Stimulated activated CD8-positive, alpha-beta memory T cell treated with anti-CD3 and anti-CD28 coated beads, Interleukin-4, amount 100 ng/mL, for 4 hours (primary cell): Measurements from ENCODE around the gene STMP1.
"Not testable (repeated sequence)": the region's sequence is repeated elsewhere in the genome, so short reads cannot be mapped to it uniquely, and the experiment has no call there.

ENCODE experiments used
- DNase-seq, 2 donors: peaks; one replicate each; pipeline ENCODE4 v3.0.0-alpha.2; 2020; ENCODE audit warnings: low read depth in 2 of 2, low spot score in 1 of 2

Gene STMP1

DNA sequence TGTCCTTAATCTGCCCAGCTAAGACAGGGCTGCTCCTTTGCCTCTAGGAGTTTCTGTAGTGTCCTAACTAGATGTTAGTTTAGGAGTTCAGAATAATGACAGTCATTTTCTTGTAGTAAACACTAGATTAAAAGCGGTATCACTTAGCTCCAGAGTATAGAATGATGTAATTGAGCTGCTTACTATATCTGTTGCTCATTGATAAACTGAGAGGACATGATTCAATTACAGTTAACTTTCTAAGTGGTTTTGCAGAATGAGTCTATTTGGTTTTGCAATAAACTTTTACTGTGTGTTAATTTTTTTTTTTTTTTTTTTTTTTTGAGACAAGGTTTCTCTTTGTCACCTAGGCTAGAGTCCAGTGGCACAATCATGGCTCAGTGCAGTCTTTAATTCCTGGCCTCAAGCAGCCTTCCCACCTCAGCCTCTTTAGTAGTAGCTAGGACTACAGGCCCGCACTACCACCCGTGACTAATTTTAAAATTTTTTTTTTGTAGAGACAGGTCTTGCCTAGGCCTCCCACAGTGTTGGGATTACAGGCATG is 1.8 kb downstream of the STMP1 start:
- DNase-seq: no peak

DNA sequence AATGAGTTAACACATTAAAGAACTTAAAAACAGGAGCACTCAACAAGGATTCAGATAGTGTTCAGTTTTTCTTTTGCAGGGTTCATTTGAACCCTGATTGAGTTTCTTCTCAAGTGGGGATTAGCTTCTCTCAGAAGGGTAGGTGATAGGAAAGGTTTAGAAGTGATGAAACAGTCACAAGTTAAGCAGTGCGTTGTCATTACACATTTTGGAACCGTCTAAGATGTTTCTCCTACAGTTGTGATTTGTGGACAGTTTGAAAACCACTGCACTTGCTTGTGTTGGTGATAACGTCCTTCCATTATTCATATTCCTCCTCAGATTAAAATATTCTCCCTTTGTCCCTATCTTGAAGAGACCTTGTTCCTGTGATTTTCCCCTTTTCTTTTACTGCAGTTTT is 2.7 kb downstream of the STMP1 start:
- DNase-seq: no peak

DNA sequence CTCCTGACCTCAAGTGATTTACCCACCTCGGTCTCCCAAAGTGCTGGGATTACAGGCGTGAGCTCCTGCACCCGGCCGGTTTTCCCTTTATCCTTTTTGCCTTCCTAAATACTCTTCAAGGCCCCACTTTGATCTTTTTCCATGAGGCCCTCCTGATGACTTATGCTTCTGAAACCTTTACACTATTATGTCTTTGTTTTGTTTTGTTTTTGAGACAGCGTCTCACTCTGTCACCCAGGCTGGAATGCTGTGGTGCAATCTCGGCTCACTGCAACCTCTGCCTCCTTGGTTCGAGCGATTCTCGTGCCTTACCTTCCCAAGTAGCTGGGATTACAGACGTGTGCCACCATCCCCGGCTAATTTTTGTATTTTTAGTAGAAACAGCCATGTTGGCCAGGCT is 3.8 kb downstream of the STMP1 start:
- DNase-seq: no peak

DNA sequence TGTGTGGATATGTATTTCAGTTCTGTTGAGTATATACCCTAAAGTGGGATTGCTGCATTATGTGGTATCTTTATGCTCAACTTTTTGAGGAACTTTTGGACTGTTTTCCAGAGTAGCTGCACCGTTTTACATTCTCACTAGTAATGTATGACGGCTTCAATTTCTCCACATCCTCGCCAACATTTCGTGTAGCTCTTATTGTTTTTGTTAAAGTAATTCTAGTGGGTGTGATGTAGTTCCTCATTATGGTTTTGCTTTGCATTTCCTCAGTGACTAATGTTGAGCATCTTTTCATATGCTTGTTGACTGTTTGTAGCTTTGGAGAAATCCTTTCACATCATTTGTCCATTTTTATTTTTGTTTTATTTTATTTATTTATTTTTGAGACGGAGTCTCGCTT is 4.5 kb downstream of the STMP1 start:
- no peak for DNase-seq

DNA sequence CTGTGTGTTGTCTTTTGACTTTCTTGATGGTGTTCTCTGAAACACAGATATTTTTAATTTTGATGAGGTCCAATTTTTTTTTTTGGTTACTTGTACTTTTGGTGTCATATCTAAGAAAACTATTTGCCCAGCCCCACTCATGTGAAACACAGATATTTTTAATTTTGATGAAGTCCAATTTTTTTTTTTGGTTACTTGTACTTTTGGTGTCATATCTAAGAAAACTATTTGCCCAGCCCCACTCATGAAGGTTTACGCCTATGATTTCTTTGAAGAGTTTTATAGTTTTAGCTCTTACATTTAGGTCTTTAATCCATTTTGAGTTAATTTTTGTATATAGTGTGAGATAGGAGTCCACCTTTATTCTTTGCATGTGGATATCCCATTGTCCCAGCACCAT is 5.3 kb downstream of the STMP1 start:
- DNase-seq: not testable (repeated sequence)

DNA sequence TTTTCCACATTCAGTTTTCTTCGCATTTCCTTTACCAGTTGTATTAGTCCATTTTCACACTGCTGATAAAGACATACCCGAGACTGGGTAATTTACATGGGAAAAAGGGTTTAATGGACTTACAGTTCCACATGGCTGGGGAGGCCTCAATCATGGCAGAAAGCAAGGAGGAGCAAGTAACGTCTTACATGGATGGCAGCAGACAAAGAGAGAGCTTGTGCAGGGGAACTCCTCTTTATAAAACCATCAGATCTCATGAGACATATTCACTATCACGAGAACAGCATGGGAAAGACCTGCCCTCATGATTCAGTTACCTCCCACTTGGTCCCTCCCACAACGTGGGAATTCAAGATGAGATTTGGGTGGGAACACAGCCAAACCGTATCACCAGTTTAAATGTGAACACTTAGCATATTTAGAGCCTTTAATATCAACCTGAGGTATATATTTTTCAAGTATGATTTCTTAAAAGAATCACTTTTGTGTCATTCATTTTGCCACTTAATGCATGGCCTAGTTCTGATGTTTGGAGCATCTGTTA is 6.6 kb downstream of the STMP1 start:
- not testable (repeated sequence) for DNase-seq

DNA sequence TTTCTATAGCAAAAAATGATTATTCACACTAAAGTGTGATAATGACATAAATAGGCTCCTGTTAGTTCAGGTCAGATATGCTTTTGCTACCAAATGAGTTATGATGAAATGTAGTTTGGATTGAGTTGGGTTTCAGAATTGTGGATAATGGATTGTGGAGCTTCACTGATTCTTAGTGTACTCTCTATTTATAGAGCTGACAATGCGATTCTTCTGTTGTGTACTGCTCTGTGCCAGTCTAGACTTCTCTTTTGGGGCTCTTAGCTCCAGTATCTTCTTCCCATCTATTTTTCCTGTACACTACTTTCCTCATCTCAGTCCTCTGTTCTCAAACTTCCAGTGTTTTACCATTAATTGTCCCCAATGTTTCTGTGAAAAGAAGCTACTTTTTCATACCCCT is 7.5 kb downstream of the STMP1 start:
- DNase-seq: no peak

DNA sequence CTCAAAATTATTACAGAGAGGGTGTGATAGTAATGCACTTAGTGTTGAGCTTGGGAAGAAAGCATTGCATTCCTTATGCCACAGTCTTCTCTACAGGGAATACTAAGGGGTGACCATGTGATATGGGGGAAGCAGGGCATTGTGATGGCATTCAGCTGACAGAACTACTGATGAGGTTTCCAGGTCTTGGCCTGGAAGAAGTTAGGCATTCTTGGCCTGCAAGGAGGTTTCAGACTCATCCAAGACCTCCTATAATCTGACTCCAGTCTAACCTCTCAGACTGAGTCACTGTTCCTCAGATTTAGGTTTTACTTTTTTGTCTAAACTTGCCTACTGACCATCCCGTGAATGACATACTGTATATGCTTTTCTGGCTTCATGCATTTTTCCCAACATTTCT is 7.9 kb downstream of the STMP1 start:
- no peak for DNase-seq

DNA sequence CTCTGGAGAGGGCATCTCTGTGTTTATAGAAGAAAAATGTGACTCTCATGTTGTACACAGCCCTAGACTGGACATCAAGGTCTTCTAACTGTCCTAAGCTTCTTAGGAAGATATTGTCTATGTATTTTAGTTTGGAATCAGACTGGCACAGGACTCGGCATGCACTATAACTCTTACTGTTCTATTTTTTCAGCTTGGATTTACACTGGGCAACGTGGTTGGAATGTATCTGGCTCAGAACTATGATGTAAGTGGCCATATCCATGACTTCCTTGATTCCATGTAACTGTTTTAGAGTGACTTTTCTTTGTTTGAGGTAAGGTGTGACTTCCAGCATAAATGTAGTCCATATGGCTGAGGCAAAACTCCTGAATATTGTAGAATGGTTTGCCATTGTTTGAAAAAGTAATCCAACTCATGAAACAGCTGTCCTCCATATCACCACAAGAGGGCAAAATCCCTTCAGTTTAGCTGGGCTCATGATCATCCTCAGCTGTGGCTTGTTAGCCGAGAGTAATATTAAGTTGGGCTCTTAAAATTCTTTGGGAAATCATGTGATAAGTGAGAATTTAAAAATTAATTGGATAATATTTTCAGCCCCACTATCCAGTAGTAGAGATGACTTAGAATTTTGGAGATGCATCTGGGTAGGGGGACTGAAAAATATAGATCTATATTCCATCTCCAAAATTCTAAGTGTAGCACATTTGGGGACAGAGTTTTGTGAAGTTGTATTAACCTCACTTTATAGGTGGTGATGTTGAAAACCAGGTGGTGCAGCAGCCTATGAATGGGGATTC is 10.4 kb downstream of the STMP1 start:
- no peak for DNase-seq

DNA sequence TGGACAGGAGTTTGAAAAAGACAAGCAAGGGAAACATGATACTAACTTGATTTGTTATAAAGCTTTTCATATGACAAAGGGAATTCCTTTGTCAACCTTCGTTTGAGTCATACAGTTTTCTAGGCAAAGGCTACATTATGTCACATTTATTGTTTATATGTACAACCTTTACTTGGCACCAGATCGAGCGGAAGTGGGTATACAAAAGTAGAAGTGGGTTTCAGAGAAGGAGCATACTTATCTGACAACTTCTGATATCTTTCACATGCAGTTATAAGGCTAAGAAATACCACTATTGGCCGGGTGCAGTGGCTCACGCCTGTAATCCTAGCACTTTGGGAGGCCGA is 11.0 kb downstream of the STMP1 start:
- DNase-seq: no peak

DNA sequence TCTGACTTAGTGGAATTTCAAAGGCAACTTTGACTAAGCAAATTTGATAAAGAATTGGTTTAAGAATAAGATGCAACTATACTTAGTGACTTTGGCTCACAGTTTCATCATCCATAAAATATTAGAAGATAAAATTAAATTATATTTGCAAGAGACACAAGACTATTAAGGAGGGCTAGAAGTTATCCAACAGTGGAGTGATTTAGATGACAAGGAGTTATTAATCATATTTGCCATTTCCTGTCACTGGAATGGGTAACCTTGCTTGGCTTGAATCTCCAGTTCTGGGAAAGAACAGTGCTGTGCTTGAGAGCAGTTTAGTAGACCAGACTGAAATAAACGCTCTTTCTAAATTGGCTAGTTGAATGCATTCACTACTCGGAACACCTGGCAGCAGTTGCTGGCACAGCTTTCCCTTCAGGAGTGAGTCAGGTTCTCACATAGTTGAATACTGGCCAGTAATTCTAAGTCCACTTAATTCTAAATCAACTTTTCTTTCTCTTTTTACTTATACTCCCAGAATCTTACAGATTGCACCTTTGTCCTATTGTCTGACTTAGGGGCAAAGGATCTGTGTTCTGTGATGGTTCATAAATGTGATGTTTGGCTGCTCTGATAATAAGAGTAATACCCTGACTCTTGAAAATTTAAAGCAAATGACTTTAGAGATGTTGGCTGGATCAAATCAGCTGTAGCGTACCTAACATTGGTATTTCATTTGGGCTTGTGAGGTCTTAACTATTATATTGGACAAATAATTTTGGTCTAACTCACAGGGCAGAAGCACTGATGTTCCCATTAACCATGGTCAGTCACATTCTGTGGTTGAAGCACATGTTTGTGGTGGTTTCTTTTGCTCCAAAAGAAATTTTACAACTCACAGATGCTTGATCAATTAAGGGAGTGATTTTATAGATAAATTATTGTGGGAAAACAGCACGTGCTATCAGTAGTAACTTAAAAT is 16.6 kb downstream of the STMP1 start:
- DNase-seq: no peak

DNA sequence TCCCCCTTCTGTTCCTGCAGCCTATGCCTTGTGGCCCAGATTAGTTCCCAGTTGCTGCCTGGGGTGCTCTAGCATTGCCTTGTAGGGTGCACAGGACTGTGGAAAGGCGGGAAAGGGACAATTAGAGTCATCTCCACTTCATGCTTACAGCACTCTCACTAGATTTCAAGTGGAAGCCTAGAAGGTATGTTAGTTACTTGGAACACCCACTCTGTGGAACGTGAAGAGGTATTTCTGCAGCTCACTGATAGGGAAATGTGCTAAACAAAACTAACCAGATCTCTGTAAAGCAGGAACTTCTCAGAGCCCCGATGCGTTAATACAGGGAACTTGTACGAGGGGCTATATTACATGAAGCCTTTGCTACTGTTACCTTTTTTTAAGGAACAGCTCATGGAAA is 19.4 kb downstream of the STMP1 start:
- DNase-seq: no peak

DNA sequence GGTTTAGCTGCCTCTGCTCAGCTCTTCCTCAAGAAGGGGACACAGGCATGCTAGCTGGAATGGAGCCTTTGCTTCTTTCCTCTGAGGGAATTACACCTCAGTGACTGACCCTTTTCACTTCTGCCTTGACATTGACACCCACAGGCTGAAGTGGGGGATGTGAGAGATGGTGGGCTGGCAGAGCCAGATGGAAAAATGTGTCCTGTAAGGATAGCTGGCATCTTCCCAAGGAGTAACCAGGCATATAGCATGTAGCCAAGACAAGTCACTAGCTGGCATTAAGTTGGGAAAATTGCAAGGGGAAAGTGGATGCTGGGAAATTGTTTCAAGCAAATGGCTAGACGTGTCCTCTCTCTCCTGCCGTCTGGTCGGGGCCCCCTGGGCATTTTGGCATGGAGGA is 19.9 kb downstream of the STMP1 start:
- DNase-seq: no peak

DNA sequence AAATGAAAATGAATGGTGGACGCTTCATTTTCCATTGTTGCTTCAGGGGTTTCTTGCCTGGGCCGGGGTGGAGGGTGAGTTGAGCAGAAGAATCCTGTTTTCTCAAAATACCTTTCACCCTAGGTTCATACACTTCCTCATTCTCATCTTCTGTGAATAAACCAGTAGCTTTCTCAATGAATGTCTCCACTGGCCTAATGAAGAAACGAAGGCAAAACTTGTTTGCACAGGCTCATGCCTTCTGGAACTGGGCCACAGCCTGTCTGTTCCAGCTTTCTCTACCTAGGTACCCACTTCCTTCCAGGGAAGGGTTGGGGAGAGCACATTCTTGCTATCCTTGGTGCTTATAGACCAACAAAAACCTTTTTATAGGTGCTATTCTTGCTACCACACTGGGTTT is 21.3 kb downstream of the STMP1 start:
- DNase-seq: no peak

DNA sequence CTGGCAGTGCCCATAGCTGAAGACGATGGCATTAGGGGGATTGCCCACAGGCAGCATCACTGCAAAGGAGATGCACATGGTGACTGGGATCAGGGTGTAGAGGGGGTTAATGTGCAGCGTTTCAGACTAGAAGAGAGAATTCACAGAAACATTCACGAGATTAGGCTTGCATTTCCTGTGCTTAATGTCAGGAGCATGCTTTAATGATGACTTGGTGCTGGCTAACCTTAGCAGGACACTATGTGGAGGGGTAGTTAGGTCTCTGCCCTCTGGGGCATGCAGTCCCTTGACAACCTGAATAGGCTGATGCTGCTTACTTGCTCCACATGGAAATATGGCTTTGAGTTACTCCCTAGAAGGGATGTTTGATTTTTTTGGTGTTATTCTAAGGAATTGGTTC is 21.8 kb downstream of the STMP1 start:
- DNase-seq: no peak

DNA sequence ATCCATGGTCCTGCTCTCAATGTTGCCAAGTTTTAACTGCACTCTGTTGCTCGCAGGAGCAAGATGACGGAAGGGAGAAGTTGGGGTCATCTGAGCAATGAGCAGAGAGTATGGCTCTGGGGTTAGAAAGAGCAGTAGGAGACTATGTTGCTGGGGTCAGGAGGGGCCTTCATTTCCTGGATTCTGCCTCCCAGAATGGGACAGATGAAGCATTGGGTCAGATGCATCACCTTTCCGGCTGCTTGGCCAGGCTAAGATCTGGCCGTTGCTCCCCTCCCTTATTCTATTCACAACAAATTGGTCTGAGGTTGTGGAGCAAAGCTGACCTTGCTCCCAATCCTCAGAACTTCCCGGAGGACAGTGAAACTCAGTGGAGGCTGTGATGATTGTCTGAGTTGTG is 22.4 kb downstream of the STMP1 start:
- DNase-seq: no peak

DNA sequence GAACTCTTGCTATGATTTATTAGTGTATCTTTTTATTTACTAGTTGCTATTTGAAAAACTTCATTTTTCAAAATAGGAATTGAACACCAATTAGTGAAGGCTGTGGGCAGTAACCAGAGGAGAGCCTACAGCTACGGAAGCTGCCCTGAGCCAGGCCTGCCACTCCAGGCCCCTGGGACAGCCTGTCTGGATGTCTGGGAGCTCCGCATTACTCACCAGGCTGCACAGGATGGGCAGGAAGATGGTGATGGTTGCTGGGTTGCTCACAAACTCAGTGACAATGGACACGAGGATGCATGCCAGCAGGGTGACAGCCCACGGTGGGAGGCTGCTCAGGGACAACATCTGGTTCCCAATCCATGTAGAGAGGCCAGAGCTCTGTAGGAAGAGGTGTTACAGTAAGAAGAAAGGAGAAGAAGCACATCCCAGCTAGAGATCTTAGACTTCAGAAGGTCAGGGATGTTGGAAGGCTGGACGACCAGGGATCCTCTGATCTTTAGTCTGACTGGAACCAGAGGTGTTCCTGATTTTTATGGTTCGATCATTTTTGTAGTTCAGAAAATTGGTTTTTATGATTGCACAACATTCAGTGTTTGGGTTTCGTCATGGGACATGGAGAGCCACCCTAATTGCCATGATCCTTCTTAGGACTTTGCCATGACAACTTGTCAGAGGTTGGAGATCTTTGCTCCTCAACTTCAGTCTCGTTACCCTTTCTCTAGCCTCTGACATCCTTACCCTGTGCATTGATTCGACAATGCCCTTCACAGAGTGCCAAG is 23.2 kb downstream of the STMP1 start:
- no peak for DNase-seq

DNA sequence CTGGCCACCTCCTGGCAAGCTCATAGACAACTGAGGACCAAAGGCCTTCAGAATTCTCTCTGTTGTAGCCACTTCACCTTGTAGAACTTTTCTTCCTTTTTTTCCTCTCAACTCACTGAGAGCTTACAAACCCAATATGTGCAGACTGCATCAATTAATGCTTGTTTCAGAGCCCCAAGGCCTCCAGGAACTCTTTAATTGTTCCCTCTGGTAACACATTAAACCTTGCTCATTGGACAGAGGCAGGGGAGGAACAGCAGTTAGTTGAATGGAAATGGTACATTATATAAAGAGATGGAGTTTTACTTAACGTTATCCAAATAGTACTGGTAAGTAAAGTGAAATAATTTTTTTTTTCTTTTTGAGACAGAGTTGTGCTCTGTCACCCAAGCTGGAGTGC is 25.2 kb downstream of the STMP1 start:
- DNase-seq: no peak

DNA sequence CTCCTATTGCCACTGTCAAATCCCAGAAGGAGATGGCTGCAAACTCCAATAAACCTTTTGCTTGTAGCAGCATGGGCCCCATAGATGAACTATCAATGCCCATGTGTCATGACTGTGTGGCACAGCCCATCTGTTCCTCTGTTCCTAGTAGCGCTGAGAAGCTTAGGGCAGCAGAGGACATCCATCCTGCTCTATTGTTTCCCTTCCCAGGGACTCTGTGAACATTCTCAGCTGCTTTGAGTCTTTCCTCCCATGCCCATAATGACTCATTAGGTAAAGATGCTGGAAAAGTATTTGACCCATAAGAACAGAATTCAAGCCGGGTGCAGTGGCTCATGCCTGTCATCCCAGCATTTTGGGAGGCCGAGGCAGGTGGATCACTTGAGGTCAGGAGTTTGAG is 28.3 kb downstream of the STMP1 start:
- DNase-seq: no peak

DNA sequence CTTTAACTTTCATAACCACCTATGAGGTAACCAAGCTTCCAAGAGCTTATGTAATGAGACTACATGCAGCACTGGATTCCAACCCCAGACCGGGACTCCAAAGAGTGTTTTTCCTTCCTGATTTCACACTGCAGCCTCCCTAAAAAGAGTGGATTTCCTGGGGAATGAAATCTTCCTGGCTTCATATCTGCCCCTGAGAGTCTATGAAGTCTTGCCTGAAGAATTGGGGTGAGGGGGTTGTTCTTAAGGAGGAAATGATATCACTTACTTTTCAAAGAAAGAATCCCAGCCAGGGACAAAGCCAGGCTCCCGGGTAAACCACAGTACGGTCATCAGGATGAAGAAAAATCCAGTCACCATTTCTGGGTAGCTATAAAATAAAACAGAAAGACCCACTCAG is 29.7 kb downstream of the STMP1 start:
- no peak for DNase-seq

DNA sequence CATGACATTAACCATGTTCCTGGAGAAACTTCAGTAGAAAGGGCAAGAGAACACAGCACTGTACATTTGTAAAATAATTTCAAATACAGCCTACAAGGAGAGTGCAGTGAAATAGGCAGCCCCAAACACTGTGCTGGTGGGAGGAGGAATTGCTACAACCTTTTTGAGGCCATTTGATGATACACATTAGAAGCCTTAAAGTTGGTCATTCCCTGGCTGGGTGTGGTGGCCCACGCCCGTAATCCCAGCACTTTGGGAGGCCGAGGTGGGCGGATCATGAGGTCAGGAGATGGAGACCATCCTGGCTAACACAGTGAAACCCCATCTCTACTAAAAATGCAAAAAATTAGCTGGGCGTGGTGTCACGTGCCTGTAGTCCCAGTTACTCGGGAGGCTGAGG is 30.3 kb downstream of the STMP1 start:
- not testable (repeated sequence) for DNase-seq
